RWPE1 (cell line): ENCODE results near the gene PRRT1.

Experiments
- CTCF ChIA-PET: fragments of 350-600 bp; sonication (Branson Sonifier 250); formaldehyde crosslinking; extraction: SDS; loops from one replicate; lab custom pipeline; 2021; lab: Yijun Ruan, JAX
- POLR2A ChIA-PET: fragments of 400-600 bp; formaldehyde crosslinking; extraction: SDS; loops from one replicate; lab custom pipeline; 2020; ENCODE audit warnings: antibody characterized with exemption; ENCODE audit not compliant: low non-redundant PET; lab: Yijun Ruan, JAX
- DNase-seq: peaks from one replicate; pipeline ENCODE4 v3.0.0; 2012; ENCODE audit warnings: low spot score
- H3K27ac ChIP-seq: fragments of 450-650 bp; 2 replicates; pipeline ENCODE4 v1.5.1; 2017
- TF ChIP-seq, protein P1 (sequence below): fragments of 450-650 bp; conservative IDR thresholded peaks from 2 replicates; pipeline ENCODE4 v1.5.1; 2017; ENCODE audit warnings: low read depth, mild to moderate bottlenecking

The PRRT1 gene

GRCh38 chr6:32126880-32127279 lies 24.9 kb downstream of the PRRT1 start:
- CTCF ChIA-PET, result interaction anchor here (1.2 to 2.1 kb wide), 2 partner anchors 9 to 12 kb away, joined by 4 to 11 read pairs; no protein-coding TSS in a partner anchor
- TF ChIP-seq, protein P1, sequence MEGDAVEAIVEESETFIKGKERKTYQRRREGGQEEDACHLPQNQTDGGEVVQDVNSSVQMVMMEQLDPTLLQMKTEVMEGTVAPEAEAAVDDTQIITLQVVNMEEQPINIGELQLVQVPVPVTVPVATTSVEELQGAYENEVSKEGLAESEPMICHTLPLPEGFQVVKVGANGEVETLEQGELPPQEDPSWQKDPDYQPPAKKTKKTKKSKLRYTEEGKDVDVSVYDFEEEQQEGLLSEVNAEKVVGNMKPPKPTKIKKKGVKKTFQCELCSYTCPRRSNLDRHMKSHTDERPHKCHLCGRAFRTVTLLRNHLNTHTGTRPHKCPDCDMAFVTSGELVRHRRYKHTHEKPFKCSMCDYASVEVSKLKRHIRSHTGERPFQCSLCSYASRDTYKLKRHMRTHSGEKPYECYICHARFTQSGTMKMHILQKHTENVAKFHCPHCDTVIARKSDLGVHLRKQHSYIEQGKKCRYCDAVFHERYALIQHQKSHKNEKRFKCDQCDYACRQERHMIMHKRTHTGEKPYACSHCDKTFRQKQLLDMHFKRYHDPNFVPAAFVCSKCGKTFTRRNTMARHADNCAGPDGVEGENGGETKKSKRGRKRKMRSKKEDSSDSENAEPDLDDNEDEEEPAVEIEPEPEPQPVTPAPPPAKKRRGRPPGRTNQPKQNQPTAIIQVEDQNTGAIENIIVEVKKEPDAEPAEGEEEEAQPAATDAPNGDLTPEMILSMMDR, result no peak
- DNase-seq, result no peak
- POLR2A ChIA-PET, result no interaction called here
- peak overlapping the region; percentile 89 for H3K27ac ChIP-seq

DNA sequence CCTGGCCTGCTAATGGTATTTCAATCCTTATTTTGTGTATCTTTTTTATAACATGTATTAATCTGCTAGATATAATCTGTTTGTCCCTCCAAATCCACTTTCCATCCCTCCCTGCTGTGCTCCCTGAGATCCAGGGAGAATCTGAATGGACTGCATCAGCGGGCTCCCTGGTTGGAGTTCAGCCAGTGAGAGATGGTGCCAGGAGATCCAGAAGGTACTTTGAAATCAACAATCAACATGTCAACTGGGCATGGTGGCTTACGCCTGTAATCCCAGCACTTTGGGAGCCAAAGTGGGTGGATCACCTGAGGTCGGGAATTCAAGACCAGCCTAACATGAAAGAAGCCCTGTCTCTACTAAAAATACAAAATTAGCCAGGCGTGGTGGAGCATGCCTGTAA lies 28.1 kb downstream of the PRRT1 start:
- peak overlapping the region; percentile 4; the same call in 1 of the 2 replicates for H3K27ac ChIP-seq
- ChIA-PET POLR2A (no interaction called here), CTCF (no interaction called here)
- TF ChIP-seq, protein P1, result no peak
- DNase-seq, result no peak

- ChIA-PET CTCF (interaction anchor here (0.6 to 0.7 kb wide), 2 partner anchors 34 to 119 kb away, joined by 3 read pairs; no protein-coding TSS in a partner anchor), POLR2A (interaction anchor here (0.7 kb wide), 1 partner anchor 57 kb away, joined by 3 read pairs; no protein-coding TSS in a partner anchor)
- TF ChIP-seq, protein P1, result no peak
- DNase-seq, result no peak
- peak overlapping the region; percentile 29 for H3K27ac ChIP-seq
Measured at GRCh38 chr6:32120573-32121059, 31.1 kb downstream of the PRRT1 start.

DNA sequence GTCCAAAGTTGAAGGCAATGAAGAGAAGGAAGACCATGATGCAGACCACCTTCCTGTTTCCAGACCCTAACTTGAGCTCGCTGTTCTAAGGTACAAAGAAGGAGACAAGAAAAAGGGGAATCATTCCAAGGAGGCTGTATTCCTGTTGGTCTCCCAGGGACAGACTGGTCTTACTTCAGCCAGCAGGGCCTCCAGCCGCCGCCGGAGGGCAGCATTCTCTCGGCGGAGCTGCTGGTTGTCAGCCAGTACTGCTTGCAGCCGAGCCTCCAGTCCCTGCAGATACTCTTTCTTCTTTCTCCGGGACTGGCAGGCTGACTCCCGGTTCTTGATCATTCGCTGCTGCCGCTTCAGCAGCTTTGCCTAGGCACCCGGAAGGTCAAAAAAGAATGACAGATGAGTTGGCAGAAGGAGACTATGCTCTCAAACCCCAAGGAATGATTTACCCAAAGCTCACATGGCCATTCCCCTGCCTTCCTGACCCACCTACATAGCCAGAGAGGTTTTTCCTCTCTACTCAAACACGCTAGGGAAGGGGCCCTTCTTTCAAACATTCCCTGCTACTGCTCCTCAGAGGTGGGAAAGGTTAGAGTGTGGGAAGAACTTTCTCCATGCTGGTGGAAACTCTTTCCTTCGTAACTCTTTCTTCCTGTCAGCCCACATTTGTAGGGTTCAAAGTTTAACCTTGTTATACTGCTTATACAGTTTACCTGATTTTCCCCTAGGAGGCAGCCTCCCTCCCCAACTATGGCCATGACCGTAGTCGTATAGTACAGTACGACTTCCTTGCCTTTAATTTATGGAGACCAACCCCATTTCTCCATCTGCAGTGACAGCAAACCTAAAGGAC lies 32.7 kb downstream of the PRRT1 start:
- TF ChIP-seq, protein P1, result peak; percentile 93
- peak overlapping the region; percentile 71 for H3K27ac ChIP-seq
- ChIA-PET POLR2A (interaction anchor here (1.2 kb wide), 1 partner anchor 36 kb away, joined by 3 read pairs; no protein-coding TSS in a partner anchor), CTCF (interaction anchor here (0.6 to 2.7 kb wide), 17 partner anchors 8 to 559 kb away, joined by 3 to 22 read pairs (median 4); partner anchors contain the start of gene TNXB)
- peak; percentile 75 for DNase-seq

- CTCF ChIA-PET, result interaction anchor here (0.5 to 2.7 kb wide), 4 partner anchors 10 to 43 kb away, joined by 3 to 22 read pairs (median 7); no protein-coding TSS in a partner anchor
- peak overlapping the region; percentile 91 for H3K27ac ChIP-seq
- POLR2A ChIA-PET, result no interaction called here
- no peak for DNase-seq
- TF ChIP-seq, protein P1, result no peak
Measured at GRCh38 chr6:32117461-32117860, 34.3 kb downstream of the PRRT1 start.

- DNase-seq, result no peak
- ChIA-PET CTCF (interaction anchor here (0.5 to 2.7 kb wide), 2 partner anchors 10 to 43 kb away, joined by 3 to 11 read pairs; no protein-coding TSS in a partner anchor), POLR2A (no interaction called here)
- TF ChIP-seq, protein P1, result peak; percentile 31
- peak overlapping the region; percentile 91 for H3K27ac ChIP-seq
Measured at GRCh38 chr6:32116674-32117073, 35.1 kb downstream of the PRRT1 start.
